GM19467 (cell line): ENCODE measurements around the gene NECAB2.

Experiments
- ATAC-seq: cut with Tn5 transposase; IDR thresholded peaks from one replicate; pipeline ENCODE4 v1.9.1; 2021; ENCODE audit warnings: mild to moderate bottlenecking, moderate library complexity; ENCODE audit not compliant: unreplicated experiment

Gene NECAB2

GRCh38 chr16:84042308-84042878 lies 74.3 kb downstream of the NECAB2 start, which contains the start of gene SLC38A8:
Gene SLC38A8, minus strand, starts transcription at chr16:84042795. Its CDS starts 638 bp downstream, at chr16:84042157.
- no peak for ATAC-seq

- ATAC-seq = no peak
Observed at GRCh38 chr16:84042879-84043485, 74.9 kb downstream of the NECAB2 start.

- no peak for ATAC-seq
Observed at GRCh38 chr16:84043486-84044117, 75.6 kb downstream of the NECAB2 start.

- no peak for ATAC-seq
Observed at GRCh38 chr16:84044118-84044488, 76.1 kb downstream of the NECAB2 start.

GRCh38 chr16:84045001-84045817 lies 77.2 kb downstream of the NECAB2 start:
- ATAC-seq = no peak

GRCh38 chr16:84045818-84046470 lies 77.9 kb downstream of the NECAB2 start:
- ATAC-seq = no peak

GRCh38 chr16:84047206-84047605 lies 79.2 kb downstream of the NECAB2 start:
- no peak for ATAC-seq

GRCh38 chr16:84047626-84048025 lies 79.6 kb downstream of the NECAB2 start:
- no peak for ATAC-seq

- ATAC-seq = no peak
Observed at GRCh38 chr16:84048270-84048669, 80.2 kb downstream of the NECAB2 start.

- ATAC-seq = no peak
Observed at GRCh38 chr16:84048871-84049270, 80.8 kb downstream of the NECAB2 start.

- no peak for ATAC-seq
Observed at GRCh38 chr16:84049403-84050060, 81.5 kb downstream of the NECAB2 start.

GRCh38 chr16:84050316-84050715 lies 82.3 kb downstream of the NECAB2 start:
- ATAC-seq = no peak

- no peak for ATAC-seq
Observed at GRCh38 chr16:84052071-84052622, 84.1 kb downstream of the NECAB2 start.
